HFFc6 (cell line): ENCODE results near the gene KCTD3. TPM values are rescaled to one million over a fixed set of nuclear protein-coding genes. Genes with fewer than 3 reads are reported as not detected.

Source experiments
- DNase-seq: peaks from one replicate; pipeline ENCODE4 v3.0.0-alpha.2; 2018
- H3K27ac Mint-ChIP-seq: 2 replicates; pipeline ENCODE4 v1.8.0; 2020; ENCODE audit warnings: mild to moderate bottlenecking, mixed read lengths
- H3K27me3 Mint-ChIP-seq: 2 replicates; pipeline ENCODE4 v1.8.0; 2021; ENCODE audit warnings: mild to moderate bottlenecking, moderate library complexity, mixed read lengths; ENCODE audit not compliant: insufficient read depth
- H3K36me3 Mint-ChIP-seq: 2 replicates; pipeline ENCODE4 v1.8.0; 2021; ENCODE audit warnings: low read depth, mixed read lengths
- H3K4me1 Mint-ChIP-seq: 2 replicates; pipeline ENCODE4 v1.8.0; 2020; ENCODE audit warnings: low read depth, mixed read lengths
- H3K4me3 Mint-ChIP-seq: 2 replicates; pipeline ENCODE4 v1.8.0; 2020; ENCODE audit warnings: mild to moderate bottlenecking, moderate library complexity, mixed read lengths
- H3K9me3 Mint-ChIP-seq: 2 replicates; pipeline ENCODE4 v1.8.0; 2020; ENCODE audit warnings: mild to moderate bottlenecking, mixed read lengths
- CTCF ChIP-seq: fragments of 200-600 bp; sonication (generic); IDR thresholded peaks from 2 replicates; pipeline ENCODE4 v1.5.0; 2021; ENCODE audit warnings: antibody characterized with exemption, mild to moderate bottlenecking
- total RNA-seq, 6 experiments: library from RNA; stranded (reverse); fragmentation: NEBNext Ultra II Directional; extraction: Animal tissue kit (Norgen Biotek cat#: 25700); gene quantifications; 2 replicates in 1 of 6; 3 replicates in 5 of 6; pipeline ENCODE4 v1.2.3, GENCODE V29; 2021

The KCTD3 gene
- total RNA-seq, 6 experiments from 2014 or later = 27.0 to 33.4 (median 29.4) TPM

- Mint-ChIP-seq H3K9me3 (no peaks in the 10 kb centered on the region), H3K36me3 (peaks cover 17% of the 10 kb centered on the region), H3K27ac (no peak overlapping the region; the same call in 1 of the 2 replicates), H3K27me3 (no peaks in the 10 kb centered on the region), H3K4me3 (no peak overlapping the region), H3K4me1 (peaks cover 7% of the 10 kb centered on the region; the same call in 1 of the 2 replicates)
- no peak for TF ChIP-seq CTCF
- DNase-seq = no peak
Observed at GRCh38 chr1:215623162-215623561, 56.1 kb downstream of the KCTD3 start.

- Mint-ChIP-seq H3K4me3 (no peak overlapping the region), H3K4me1 (peaks cover 10% of the 10 kb centered on the region), H3K9me3 (no peaks in the 10 kb centered on the region), H3K27me3 (no peaks in the 10 kb centered on the region), H3K36me3 (peaks cover under 1% of the 10 kb centered on the region; the same call in 1 of the 2 replicates), H3K27ac (no peak overlapping the region)
- no peak for DNase-seq
- no peak for TF ChIP-seq CTCF
Observed at GRCh38 chr1:215625949-215626348, 58.8 kb downstream of the KCTD3 start.

- H3K27ac Mint-ChIP-seq = no peak overlapping the region
- no peak for TF ChIP-seq CTCF
- H3K27me3 Mint-ChIP-seq = no peaks in the 10 kb centered on the region
- no peaks in the 10 kb centered on the region for H3K9me3 Mint-ChIP-seq
- no peaks in the 10 kb centered on the region for H3K36me3 Mint-ChIP-seq
- no peak for DNase-seq
- H3K4me1 Mint-ChIP-seq = peaks cover 20% of the 10 kb centered on the region
- H3K4me3 Mint-ChIP-seq = no peak overlapping the region
Observed at GRCh38 chr1:215631040-215631439, 63.9 kb downstream of the KCTD3 start.

GRCh38 chr1:215631489-215631888 is 64.4 kb downstream of the KCTD3 start:
- no peaks in the 10 kb centered on the region for H3K9me3 Mint-ChIP-seq
- H3K27ac Mint-ChIP-seq = no peak overlapping the region
- no peaks in the 10 kb centered on the region for H3K27me3 Mint-ChIP-seq
- DNase-seq = peak; percentile 32
- H3K4me1 Mint-ChIP-seq = peaks cover 25% of the 10 kb centered on the region
- H3K36me3 Mint-ChIP-seq = no peaks in the 10 kb centered on the region
- no peak overlapping the region for H3K4me3 Mint-ChIP-seq
- TF ChIP-seq CTCF = no peak

- peak overlapping the region; percentile 82 for H3K27ac Mint-ChIP-seq
- TF ChIP-seq CTCF = no peak
- H3K9me3 Mint-ChIP-seq = no peaks in the 10 kb centered on the region
- peak overlapping the region; percentile 57 for H3K4me3 Mint-ChIP-seq
- H3K4me1 Mint-ChIP-seq = peaks cover 33% of the 10 kb centered on the region
- H3K36me3 Mint-ChIP-seq = no peaks in the 10 kb centered on the region
- no peaks in the 10 kb centered on the region for H3K27me3 Mint-ChIP-seq
- DNase-seq = no peak
Observed at GRCh38 chr1:215635827-215636226, 68.7 kb downstream of the KCTD3 start.
